HG03457 (cell line): Measurements from ENCODE around the gene LRRN3.
"Not testable (repeated sequence)": the region's sequence is repeated elsewhere in the genome, so short reads cannot be mapped to it uniquely, and the experiment has no call there.

Experiments
- ATAC-seq: cut with Tn5 transposase; IDR thresholded peaks from one replicate; pipeline ENCODE4 v1.9.1; 2021; ENCODE audit warnings: moderate number of reproducible peaks; ENCODE audit not compliant: unreplicated experiment

The LRRN3 gene

DNA sequence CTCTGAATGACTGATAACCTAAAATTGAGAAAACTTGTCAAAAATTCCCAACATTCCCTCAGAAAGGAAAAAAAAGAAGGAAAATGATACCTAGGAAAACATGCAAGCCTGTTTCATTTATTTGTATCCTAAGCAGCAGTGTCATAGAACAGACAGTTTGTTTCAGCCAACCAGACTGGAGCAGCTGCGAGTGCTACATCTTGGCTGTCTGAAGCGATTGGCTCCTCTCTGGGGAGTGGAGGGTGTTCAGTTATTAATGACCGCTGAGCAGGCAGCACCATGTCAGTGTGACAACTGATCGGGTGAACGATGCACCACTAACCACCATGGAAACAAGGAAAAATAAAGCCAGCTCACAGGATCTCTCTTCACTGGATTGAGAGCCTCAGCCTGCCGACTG is at the start of gene LRRN3:
Gene LRRN3 (plus strand): TSS at position 282 of the 400 bp plus-strand sequence. CDS start 31,646 bp downstream, outside the sequence.
- no peak for ATAC-seq

DNA sequence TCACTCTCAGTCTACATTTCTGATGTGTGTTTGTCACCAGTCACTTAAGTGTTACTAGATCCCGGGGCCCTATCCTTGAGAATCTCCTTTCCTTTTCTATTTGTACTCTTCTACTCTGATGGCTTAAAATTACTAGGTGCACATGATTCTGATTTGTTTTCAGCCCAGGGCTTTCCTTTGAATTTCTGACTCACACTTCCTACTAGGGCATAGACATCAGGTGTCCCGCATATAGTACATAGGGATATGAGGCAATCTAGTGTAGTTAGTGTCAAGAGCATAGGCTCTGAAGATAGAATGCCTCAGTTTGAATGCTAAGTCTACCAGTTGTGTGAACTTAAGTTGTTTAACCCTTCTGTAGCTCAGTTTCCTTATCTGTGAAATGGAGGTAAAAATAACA is 49.4 kb upstream of the LRRN3 start:
- ATAC-seq: no peak

DNA sequence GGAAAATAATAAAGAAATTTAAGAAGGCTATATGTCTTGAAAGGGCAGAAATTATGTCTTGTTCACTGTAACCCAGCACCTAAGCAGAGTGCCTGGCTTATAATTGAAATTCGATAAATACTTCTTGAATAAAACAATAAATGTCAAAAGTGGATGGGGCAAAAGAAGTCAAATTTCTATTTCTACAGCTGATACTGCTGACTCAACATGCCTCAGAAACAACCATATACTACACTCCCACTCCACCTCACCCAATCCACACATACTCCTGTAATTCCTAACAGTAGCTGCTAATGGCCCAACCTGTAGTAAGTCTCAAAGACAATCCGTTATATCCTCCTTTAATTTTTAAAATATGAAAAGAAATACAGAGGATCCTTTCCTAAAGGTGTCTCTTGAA is 48.1 kb upstream of the LRRN3 start:
- ATAC-seq: no peak

DNA sequence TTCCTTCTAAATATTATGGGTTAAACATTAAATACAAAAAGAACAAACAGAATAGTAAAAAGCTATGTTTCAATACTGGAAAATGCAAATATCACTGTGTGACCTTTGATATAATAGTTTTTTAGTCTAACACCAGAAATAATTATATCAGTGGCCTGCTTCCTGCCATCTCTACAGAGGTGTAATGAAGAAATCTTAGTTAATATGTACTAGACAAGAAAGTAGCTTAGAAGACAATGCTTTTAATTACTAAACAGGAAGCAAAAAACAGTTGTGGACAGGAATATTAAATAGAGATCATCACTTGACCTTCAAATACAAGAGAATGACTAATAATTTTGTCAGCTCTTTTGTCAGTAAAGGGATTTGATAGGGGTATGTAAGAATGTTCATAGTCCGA is 47.4 kb upstream of the LRRN3 start:
- peak; percentile 97 for ATAC-seq

DNA sequence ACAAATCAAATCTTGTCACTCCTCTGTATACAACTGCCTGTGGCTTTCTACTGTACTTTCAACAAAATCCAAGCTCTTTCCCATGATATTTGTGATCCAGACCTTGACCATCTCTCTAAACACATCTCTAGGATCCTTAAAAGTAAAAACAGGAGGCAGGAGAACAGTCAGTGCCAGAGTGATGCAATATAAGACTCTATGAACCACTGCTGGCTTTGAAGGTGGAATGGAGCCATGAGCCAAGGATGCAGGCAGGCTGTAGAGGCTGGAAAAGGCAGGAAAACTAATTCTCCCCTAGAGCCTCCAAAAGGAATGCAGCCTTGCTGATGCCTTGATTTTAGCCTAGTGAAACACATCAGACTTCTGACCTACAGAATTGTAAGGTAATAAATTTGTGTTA is 45.5 kb upstream of the LRRN3 start:
- no peak for ATAC-seq

DNA sequence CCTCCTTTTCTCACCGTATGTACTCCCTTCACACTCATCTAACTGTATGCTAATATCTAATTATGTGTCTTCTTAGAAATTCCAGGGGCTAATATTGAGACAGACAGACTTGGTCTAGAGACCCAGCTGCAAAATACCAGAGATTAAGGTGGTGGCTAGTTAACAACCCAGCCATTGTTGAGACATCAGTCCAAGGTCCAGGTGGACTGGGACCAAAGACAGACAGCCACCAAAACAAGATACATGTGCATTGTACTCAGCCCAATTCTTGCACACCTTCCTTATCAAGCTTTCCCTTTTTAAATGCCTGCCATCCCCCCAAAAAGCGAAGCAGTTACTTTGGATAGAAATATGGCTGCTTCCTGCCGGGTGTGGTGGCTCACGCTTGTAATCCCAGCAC is 43.3 kb upstream of the LRRN3 start:
- ATAC-seq: no peak

DNA sequence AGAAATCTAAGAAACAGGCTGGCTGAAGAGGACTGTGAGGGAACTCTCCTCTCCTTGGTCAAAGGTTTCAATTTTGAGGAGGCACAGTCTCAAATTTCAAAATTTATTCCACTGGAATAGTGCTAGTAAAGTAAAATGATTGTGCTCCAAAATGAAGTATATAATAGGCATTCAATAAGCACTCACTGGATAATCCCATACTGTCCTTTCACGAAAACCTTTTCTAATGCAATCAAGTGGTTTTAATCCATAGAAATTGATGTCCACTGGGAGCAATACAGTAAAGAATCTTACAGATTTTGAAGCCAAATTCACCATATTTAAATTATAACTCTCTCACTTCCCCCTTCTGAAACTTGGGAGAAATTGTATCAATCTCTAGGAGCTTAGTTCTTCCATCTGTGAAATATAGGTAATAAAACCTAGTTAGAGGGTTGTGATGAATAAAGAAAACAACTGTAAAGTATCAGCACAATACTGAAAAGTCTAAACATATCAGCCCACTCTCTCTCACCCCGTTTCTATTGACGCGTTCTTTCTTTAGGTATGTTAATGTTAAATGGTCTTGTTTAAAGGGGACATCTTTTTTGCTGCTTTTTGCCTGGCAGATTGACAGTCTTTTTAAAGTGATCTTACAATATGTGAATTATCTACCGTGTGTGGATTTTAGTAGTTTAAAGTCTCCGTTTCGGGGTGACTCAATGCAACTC is 40.8 kb upstream of the LRRN3 start:
- no peak for ATAC-seq

DNA sequence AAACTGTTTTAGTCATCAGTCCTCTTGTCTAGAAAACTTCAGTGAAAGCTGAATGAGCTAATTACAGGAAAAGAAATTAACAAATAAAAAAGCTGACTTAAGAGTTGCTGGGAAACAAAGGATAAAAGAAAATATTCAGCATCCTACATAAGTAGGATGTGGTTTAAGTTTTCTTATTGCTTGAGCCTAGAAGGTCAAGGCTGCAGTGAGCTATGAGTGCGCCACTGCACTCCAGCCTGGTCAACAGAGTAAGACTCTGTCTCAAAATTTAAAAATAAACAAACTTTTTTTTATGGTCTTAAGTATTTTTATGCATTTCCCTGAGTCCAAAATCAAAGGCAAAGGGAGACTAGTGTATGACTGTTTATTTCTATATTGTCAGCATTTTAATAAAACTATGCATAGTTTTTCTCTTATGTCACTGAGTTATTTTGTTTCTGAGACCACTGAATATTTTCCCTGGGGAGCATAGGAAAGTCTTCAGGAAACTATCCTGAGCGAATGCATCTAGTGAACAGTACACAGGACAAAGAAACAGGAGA is 40.0 kb upstream of the LRRN3 start:
- ATAC-seq: no peak

DNA sequence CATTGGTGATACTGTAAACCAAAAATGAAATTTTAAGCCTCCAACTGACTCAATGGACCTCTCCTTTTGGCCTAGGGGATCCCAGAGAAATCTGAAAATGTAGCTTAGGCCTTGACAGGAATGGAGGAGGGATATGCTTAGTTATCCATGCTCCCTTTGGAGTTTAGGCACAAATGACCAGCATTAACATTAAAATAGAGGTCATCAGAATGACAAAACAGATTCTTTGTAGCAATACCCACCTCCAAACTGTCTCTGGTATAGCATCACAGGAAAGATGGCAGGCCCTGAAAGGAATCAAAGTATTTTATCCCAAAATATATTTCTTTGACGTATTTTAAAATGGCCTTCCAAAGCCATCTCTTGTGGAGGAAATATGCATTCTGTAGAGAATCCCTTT is 39.1 kb upstream of the LRRN3 start:
- no peak for ATAC-seq

DNA sequence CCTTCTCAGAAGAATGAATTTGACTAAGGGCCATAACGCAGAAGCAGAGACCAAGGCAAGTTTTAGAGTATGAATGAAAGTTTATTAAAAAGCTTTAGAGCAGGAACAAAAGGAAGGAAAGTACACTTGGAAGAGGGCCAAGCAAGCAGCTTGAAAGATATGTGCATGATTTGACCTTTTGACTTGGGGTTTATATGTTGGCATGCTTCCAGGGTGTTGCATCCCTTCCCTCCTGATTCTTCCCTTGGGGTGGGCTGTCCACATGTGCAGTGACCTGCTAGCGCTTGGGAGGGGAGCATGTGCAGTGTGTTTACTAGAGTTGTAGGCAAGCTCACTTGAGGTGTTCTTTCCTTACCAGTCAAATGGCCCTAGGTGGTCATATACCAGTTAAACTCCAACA is 37.9 kb upstream of the LRRN3 start:
- no peak for ATAC-seq

DNA sequence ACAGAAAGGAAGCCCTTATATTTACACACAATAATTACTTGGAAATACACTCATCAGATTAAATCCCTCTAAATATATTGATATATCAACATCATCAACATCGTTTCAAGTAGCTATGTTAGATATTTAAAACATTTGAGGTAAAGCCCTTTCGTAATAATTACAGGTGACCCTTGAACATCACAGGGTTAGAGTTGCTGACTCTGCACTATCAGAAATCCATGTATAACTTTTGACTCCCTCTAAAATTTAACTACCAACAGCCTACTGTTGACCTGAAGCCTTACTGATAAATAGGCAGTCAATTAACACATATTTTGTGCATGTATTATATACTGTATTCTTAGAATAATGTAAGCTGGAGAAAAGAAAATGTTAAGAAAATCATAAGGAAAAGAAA is 34.6 kb upstream of the LRRN3 start:
- ATAC-seq: no peak

DNA sequence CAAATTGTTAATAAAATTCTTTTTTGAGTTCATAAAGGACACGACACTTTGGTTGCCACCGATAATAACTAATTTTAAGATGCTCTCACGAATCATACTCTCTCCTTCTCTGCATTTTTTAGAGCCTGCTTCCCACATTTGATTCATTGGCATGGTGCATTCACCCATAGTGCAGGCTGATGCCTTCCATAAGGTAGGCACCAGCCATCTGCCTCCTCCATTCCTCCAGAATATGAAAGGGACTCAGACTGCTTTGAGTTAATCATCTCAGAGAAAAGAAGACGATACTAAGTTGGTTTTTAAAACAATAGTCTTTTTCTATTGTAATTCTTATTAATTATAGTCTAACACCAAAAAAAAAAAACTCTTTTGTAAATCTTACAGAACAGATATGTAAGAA is 33.9 kb upstream of the LRRN3 start:
- no peak for ATAC-seq

DNA sequence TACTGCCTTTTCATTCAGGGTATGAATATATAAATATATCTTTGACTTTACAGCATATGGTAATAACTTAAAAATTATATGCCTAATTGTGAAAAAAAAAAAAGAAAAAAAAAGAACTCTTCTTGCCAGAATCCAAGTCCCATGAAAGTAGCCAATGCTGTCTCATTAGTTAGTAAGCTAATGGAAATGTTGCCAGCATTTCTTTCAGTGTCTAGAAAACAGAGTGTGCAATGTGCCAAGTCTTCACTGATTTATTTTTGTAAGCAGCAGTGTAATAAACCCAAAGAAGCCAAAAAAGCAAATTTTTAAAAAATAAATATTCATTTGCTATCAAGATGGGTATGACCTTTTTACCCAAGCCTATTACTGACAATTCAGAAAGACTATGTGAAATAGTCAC is 31.1 kb upstream of the LRRN3 start:
- ATAC-seq: no peak

DNA sequence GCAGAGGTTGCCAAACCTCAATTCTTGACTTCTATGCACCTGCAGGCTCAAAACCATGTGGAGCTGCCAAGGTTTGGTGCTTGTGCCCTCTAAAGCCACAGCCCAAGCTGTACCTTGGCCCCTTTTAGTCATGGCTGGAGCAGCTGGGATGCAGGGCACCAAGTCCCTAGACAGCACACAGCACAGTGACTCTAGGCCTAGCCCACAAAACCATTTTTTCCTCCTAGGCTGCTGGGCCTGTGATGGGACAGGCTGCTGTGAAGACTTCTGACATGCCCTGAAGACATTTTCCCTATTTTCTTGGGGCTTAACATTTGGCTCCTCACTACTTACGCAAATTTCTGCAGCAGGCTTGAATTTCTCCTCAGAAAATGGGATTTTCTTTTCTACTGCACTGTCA is 27.8 kb upstream of the LRRN3 start:
- ATAC-seq: no peak

DNA sequence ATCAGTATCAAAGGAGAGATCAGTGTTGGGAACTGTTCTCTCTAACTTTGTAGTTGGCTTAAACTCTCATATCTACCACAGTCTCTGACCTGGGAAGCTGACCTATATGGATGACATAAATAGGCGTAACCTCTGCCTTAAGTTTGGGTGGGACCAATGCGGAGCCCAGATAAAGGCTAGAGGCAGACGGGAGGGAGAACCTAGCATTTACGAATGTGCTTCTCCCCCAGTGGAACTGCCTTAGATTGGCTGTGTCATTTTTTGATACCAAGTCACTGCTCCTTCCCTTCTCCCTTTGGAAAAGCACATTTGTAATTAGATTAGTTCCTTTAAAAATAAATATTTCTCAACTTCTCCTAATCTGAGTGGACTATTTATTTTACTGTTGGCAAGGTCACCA is 23.7 kb upstream of the LRRN3 start:
- no peak for ATAC-seq

DNA sequence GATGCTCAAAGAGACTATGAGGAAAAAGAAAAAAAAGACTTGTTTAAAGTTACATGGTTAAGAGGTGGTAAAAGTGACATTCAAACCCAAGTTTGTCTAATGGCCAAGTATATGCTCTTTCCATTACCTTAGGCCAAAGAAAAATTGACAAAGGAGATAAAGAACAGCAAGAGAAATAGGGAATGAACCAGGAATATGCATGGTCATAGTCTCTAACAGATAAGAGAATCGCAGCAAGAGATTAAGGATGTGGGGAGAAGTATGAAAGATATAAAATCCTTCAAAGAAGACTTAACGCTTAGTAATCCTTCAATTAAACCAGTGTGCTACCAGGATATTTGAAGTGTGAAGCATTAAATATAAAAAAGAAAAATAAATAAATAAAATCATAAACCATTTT is 23.2 kb upstream of the LRRN3 start:
- ATAC-seq: no peak

DNA sequence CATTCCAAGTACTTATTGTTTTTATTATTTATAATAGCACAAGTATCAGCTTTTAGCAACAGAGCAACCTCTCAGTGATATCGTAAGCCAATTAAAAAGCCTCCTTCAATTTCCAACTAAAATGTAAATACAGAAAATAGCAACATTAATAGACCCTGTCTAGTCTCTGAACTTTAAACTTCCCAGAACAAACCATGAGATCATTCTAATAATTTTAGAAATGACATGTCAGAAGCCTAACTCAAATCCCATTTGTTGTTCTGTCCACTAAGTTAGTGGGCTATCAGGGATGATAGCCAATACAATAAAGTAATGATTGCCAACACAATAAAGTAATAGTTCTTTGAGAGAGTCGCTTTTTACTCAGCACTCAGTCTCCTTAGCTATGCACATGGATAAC is 22.3 kb upstream of the LRRN3 start:
- no peak for ATAC-seq

DNA sequence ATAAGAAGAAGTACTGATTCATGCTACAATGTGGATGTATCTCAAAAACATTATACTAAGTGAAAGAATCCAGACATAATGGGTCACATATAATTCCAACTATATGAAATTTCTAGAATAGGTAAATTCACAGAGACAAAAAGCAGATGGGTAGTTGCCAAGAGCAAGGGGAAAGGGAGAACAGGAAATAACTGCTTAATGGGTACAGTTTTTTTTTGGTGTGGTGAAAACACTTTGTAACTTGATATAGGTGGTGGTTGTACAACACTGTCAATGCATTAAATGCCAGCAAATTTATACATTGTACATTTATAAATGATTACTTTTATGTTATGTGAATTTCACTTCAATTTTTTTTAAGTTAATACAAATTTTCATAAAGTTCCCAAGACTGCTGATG is 19.4 kb upstream of the LRRN3 start:
- no peak for ATAC-seq

DNA sequence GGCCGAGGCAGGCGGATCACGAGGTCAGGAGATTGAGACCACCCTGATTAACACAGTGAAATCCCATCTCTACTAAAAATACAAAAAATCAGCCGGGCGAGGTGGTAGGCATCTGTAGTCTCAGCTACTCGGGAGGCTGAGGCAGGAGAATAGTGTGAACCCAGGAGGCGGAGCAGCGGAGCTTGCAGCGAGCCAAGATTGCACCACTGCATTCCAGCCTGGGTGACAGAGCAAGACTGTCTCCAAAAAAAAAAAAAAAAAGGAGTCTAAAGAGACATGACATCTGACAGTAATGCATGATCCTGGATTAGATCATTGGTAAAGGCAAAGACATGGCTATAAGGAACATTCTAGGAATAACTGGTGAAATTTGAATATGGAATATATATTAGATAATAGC is 18.3 kb upstream of the LRRN3 start:
- not testable (repeated sequence) for ATAC-seq

DNA sequence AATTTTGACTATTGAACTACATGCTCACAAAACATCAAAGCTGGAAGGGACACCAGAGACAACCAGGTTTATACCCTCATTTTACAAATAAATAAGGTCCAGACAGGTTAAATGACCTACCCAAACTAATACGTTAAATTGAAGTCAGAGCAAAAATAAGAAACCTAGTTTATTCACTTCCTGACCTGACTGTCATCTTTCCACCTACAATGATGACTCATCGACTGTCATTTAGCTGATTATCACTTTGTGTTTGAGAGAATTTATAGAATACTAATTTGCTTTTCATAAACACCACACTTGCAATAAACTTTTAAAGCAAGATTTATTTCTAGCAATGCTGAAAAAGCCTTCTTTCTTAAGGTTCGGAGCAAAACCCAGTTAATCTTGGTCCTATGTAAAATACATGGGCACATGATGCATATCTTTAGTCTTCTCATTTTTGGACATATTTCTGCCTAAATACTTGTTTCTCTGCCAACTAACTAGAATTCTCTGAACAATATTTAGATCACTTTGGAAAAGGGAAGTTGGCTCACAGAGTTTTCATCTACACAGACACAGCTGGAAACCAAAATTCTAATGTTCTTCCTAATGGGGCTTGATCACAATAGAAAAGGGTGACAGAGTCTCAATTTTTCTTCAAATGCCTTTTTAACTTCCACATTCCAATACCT is 16.7 kb upstream of the LRRN3 start:
- ATAC-seq: no peak

DNA sequence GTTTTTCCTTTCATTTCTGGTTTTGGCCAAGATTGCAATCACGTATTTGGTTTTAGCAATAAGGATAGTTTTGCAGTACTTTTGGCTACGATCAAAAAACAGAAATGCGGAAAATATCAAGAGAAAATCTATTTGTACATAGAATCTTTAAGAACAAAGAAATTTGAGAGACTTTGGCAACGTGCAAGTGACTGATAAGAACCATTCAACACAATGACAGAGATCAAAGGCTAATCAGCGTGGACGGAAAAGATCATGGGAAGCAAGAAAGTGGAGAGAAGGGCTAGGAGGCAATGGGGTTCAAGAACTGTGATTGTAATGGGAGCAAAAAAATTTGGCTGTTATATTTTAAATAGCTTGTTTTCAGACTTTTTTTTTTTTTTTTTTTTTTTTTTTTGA is 16.2 kb upstream of the LRRN3 start:
- ATAC-seq: no peak

DNA sequence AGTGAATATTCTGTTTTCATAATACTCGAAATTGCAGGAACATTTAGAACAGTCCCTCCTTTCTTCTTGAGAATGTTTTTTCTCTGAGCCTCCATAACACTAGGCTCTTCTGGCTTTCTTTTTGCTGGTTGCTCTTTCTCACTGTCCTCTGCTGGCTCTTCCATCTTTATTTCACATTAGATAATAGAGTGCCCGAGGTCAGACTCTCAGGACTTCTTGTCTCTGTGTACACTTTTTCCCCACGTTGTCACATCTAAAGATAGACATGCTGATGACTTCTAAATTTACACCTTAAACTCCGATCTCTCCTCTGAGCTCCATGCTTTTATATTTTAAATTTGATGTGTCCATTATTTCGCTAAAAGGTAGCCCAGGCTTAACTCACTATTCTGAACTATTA is 15.4 kb upstream of the LRRN3 start:
- ATAC-seq: no peak

DNA sequence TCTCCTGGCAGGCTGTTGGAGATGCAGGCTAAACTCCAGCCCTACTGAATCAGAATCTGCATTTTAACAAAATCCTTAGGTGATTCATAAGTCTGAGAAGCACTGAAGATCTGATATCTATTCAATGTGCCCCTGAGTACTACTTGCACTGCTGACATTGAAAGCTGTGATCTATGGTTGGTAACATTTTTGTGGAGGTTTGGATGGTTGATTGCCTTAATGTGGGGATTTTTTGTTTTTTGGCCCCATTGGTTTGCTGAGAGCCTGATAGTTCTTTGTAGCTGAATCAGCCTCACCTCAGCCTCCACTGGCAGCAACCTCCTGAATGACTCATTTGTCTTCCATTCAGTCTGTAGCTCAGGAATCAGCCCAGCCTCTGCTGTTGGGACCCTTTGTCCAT is 14.7 kb upstream of the LRRN3 start:
- ATAC-seq: no peak
